Head of caudate nucleus (tissue), 42 donors: ENCODE results near the gene SC5D.
A peak's percentile ranks its signal among the peaks of the same experiment; 100 is the strongest.

Source experiments
- DNase-seq, 42 donors: peaks; one replicate each; pipeline versions ENCODE4 v3.0.0 to v3.0.0-alpha.2; 2020 to 2021; ENCODE audit warnings: mixed read lengths in 7 of 42
- intact Hi-C: fragments of 100-400 bp; cut with DNase I; formaldehyde crosslinking; loops from one replicate; pipeline ENCODE4 v1.15.0; 2022

Gene SC5D

GRCh38 chr11:121323046-121323607 is 30.6 kb downstream of the SC5D start:
- intact Hi-C loops, result loop anchor here (2.0 to 10.0 kb wide), 2 partner anchors 132 to 268 kb away; partner anchors contain the start of genes SORL1 and SORL1-AS1
- no peak for DNase-seq

- intact Hi-C loops, result loop anchor here (10.0 kb wide), 1 partner anchor 129 kb away; the partner anchor contains the start of genes SORL1 and SORL1-AS1
- DNase-seq, result no peak
Observed at GRCh38 chr11:121326230-121326629, 33.7 kb downstream of the SC5D start.

GRCh38 chr11:121327553-121327952 is 35.0 kb downstream of the SC5D start:
- DNase-seq, result no peak
- intact Hi-C loops, result loop anchor here (10.0 kb wide), 1 partner anchor 127 kb away; the partner anchor contains the start of genes SORL1 and SORL1-AS1

GRCh38 chr11:121328176-121328966 is 35.8 kb downstream of the SC5D start:
- no peak for DNase-seq
- intact Hi-C loops, result loop anchor here (10.0 kb wide), 1 partner anchor 126 kb away; the partner anchor contains the start of genes SORL1 and SORL1-AS1

- DNase-seq, result no peak
- intact Hi-C loops, result loop anchor here (10.0 kb wide), 1 partner anchor 126 kb away; the partner anchor contains the start of genes SORL1 and SORL1-AS1
Observed at GRCh38 chr11:121328967-121329679, 36.6 kb downstream of the SC5D start.

- intact Hi-C loops, result loop anchor here (10.0 kb wide), 1 partner anchor 125 kb away; the partner anchor contains the start of genes SORL1 and SORL1-AS1
- no peak for DNase-seq
Observed at GRCh38 chr11:121329781-121330395, 37.3 kb downstream of the SC5D start.

GRCh38 chr11:121330614-121331435 is 38.3 kb downstream of the SC5D start:
- no peak for DNase-seq
- intact Hi-C loops, result no loop called here

GRCh38 chr11:121334973-121335710 is 42.6 kb downstream of the SC5D start:
- intact Hi-C loops, result no loop called here

GRCh38 chr11:121336279-121336937 is 43.8 kb downstream of the SC5D start:
- intact Hi-C loops, result no loop called here

More at GRCh38 chr11:121334973-121335710, 42.6 kb downstream of the SC5D start:
- peak in 2 of 42 donors; percentile 40 to 49 for DNase-seq

GRCh38 chr11:121337078-121337477 is 44.5 kb downstream of the SC5D start:
- no peak for DNase-seq
- intact Hi-C loops, result no loop called here

More at GRCh38 chr11:121336279-121336937, 43.8 kb downstream of the SC5D start:
- DNase-seq, result no peak

GRCh38 chr11:121337740-121338272 is 45.2 kb downstream of the SC5D start:
- peak in 9 of 42 donors; percentile 17 to 56 (median 30) for DNase-seq
- intact Hi-C loops, result no loop called here

- no peak for DNase-seq
- intact Hi-C loops, result no loop called here
Observed at GRCh38 chr11:121338536-121338935, 46.0 kb downstream of the SC5D start.

GRCh38 chr11:121340032-121340580 is 47.5 kb downstream of the SC5D start:
- intact Hi-C loops, result no loop called here
- DNase-seq, result no peak

GRCh38 chr11:121341609-121342008 is 49.0 kb downstream of the SC5D start:
- intact Hi-C loops, result no loop called here
- DNase-seq, result no peak

GRCh38 chr11:121344824-121345223 is 52.3 kb downstream of the SC5D start:
- intact Hi-C loops, result no loop called here
- no peak for DNase-seq

- intact Hi-C loops, result no loop called here
- DNase-seq, result no peak
Observed at GRCh38 chr11:121347094-121347493, 54.5 kb downstream of the SC5D start.
